Measurements from ENCODE around the gene ABCA10.
"Not testable (repeated sequence)": the region's sequence is repeated elsewhere in the genome, so short reads cannot be mapped to it uniquely, and the experiment has no call there.

Gene ABCA10

GRCh38 chr17:69228576-69228975 is at the start of gene ABCA10:
TSS of gene ABCA10 (minus strand) at chr17:69228824. CDS start at chr17:69225358, 3,466 bp downstream.
- TF ChIP-seq CTCF (IDR thresholded peaks at IDR 0.05; ENCODE audit: low read depth, low read length, missing control alignments): no peak
- no peak for DNase-seq (ENCODE audit: extremely low read depth, low read depth)
- H3K4me3 ChIP-seq (replicated peaks; ENCODE audit: low read depth, low read length): no peak within 1 kb of the TSS

GRCh38 chr17:69276279-69276678 is 47.7 kb upstream of the ABCA10 start:
- not testable (repeated sequence) for H3K4me3 ChIP-seq (replicated peaks; ENCODE audit: low read depth, low read length); DNase-seq (ENCODE audit: extremely low read depth, low read depth)

GRCh38 chr17:69275751-69276150 is 47.1 kb upstream of the ABCA10 start:
- DNase-seq (ENCODE audit: extremely low read depth, low read depth): no peak
- TF ChIP-seq CTCF (IDR thresholded peaks at IDR 0.05; ENCODE audit: low read depth, low read length, missing control alignments): no peak

GRCh38 chr17:69271023-69271422 is 42.4 kb upstream of the ABCA10 start:
- TF ChIP-seq CTCF (IDR thresholded peaks at IDR 0.05; ENCODE audit: low read depth, low read length, missing control alignments): no peak
- DNase-seq (ENCODE audit: extremely low read depth, low read depth): no peak
- H3K4me3 ChIP-seq (replicated peaks; ENCODE audit: low read depth, low read length): no peak overlapping the region

More at GRCh38 chr17:69275751-69276150, 47.1 kb upstream of the ABCA10 start:
- no peak overlapping the region for H3K4me3 ChIP-seq (replicated peaks; ENCODE audit: low read depth, low read length)

GRCh38 chr17:69269131-69269998 is 40.7 kb upstream of the ABCA10 start:
- TF ChIP-seq CTCF (IDR thresholded peaks at IDR 0.05; ENCODE audit: low read depth, low read length, missing control alignments): no peak
- H3K4me3 ChIP-seq (replicated peaks; ENCODE audit: low read depth, low read length): no peak overlapping the region
- peak; percentile 9 for DNase-seq (ENCODE audit: extremely low read depth, low read depth)

- DNase-seq (ENCODE audit: extremely low read depth, low read depth): no peak
- no peak overlapping the region for H3K4me3 ChIP-seq (replicated peaks; ENCODE audit: low read depth, low read length)
- no peak for TF ChIP-seq CTCF (IDR thresholded peaks at IDR 0.05; ENCODE audit: low read depth, low read length, missing control alignments)
These were observed 40.0 kb upstream of the ABCA10 start for GRCh38 chr17:69268543-69269014.

GRCh38 chr17:69267219-69267618 is 38.6 kb upstream of the ABCA10 start:
- H3K4me3 ChIP-seq (replicated peaks; ENCODE audit: low read depth, low read length): no peak overlapping the region
- TF ChIP-seq CTCF (IDR thresholded peaks at IDR 0.05; ENCODE audit: low read depth, low read length, missing control alignments): no peak
- no peak for DNase-seq (ENCODE audit: extremely low read depth, low read depth)

All from HFF-Myc (cell line).